GM19035 (cell line): ENCODE data around the gene CD276.
"Not testable (repeated sequence)": the region's sequence is repeated elsewhere in the genome, so short reads cannot be mapped to it uniquely, and the experiment has no call there.

Experiments used
- ATAC-seq: cut with Tn5 transposase; IDR thresholded peaks from one replicate; pipeline ENCODE4 v1.9.1; 2021; ENCODE audit not compliant: unreplicated experiment

The CD276 gene

DNA sequence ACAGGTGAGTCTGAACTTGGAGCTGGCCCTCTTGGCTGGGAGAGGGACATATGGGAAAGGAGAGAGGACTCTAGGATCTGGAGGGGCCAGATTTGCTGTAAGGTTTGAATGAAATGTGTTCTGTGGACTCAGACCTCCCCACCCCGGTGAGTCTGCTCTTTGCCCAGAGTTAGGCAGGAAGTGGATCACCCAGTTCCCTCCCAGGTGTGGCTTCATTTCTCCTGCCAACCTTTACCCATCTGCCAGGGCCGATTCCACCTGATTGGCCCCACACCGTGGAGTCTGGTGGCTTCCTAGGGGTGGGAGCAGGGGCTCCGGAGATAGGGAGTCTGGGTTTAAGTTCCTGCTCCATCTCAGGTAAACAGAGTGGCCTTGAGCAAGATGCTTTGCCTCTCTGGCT is 25.5 kb downstream of the CD276 start:
- no peak for ATAC-seq

DNA sequence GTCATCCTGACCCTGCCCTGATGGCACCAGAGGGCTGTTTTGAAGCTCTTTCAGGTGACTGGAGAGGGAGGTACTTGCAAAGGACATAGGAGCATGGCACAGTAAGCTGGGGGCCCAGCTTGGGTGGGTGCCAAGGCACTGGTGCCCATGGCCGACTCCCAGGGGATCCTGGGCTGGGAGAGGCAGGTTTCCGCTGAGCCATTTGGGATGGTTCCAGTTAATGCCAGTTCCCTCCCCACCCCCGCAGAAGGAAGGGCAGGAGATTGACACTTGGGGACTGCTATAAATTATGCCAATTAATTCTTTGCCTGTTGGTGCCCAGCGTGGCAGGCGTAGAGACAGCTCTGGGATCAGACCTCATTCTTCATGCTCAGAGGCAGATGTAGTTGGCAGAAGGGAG is 26.1 kb downstream of the CD276 start:
- no peak for ATAC-seq

DNA sequence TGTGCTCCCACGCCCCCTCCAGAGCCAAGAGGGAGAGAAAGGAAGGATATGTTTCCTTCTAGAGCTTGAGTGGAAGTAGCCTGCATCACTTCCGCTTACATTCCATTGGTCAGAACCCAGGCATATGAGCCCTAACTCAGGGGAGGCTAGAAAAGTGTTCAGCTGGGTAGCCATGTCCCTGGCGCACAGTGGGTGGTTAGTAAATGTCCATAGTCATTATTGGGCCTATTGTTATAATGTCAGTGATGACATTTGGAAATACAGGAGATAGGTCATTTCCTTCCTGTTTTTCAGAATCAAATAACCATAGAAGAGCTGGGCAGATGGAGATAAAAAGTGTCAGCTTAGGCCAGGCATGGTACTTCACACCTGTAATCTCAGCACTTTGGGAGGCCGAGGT is 27.3 kb downstream of the CD276 start:
- no peak for ATAC-seq

DNA sequence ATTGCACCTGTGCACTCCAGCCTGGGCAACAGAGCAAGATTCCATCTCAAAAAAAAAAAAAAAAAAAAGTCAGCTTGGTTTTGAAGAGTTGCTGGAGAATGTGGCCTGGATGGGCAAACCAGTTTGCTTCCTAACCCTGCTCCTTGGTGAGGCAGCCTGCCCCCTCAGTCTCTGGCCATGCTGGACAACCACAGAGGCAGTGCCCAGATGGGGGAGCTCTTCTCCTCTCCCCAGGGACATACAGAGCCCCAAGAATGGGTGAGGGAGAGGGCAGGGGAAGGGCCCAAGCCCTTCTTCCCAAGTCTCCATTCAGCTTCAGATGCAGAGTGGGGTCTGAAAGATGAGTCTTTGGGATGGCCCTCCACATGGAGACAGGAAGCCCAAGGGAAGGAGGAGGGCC is 27.9 kb downstream of the CD276 start:
- ATAC-seq, result no peak

DNA sequence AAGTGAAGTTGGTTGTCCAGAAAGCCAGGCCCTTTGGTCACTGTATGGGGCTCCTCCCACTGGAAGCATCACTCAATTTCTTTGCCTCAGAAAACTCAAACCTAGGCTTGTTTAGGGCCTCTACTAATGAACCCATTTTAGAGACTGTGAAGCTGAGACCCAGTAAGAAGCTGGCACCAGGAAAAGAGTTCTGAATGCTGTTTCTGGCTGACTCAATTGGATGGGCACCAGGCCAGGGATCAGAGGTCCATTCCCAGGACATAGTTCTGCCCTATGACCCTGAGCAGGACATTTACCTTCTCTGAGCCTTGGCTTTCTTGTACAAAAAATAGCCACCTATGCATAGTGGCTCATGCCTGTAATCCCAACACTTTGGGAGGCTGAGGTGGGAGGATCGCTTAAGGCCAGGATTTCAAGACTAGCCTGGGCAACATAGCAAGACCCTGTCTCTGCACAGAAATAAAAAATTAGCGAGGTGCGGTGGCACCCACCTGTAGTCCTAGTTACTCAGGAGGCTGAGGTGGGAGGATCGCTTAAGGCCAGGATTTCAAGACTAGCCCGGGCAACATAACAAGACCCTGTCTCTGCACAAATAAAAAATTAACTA is 30.6 kb downstream of the CD276 start:
- no peak for ATAC-seq

DNA sequence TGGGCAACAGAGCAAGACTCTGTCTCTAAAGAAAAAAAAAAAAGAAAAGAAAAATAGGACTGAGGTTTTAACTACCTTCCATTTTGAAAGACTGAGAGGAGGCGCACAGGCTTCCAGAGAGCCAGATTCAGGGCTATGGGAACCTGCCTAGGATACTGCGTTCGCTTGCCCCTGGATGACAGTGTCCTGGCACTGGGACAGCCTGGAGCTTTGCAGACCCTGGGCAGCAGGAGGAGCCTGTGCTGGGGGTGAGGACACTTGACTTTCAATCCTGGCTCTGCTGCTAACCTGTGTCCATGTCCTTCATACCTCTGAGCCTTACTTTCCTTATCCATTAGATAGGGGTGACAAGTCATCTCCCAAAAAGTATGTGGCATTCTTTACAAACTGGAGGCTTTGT is 31.2 kb downstream of the CD276 start:
- ATAC-seq, result no peak

DNA sequence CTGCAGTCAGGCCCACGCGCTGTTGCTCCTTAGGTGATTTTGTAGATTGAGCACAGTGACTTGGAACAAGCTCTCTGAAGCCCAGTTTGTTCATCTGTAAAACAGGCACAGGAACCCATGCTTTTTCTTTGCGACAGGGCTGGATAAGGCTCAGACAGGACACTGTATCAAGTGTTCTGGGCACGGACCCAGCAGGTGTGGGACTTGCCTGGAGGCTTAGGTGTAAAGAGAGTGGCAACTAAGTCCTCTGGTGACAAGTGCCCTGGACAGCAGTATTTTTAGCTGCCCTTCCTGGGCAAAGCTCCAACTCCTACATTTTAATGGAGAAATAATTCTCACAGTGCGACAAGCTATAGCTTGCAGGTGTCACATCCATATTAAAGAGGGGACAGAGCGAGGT is 32.2 kb downstream of the CD276 start:
- ATAC-seq, result no peak

DNA sequence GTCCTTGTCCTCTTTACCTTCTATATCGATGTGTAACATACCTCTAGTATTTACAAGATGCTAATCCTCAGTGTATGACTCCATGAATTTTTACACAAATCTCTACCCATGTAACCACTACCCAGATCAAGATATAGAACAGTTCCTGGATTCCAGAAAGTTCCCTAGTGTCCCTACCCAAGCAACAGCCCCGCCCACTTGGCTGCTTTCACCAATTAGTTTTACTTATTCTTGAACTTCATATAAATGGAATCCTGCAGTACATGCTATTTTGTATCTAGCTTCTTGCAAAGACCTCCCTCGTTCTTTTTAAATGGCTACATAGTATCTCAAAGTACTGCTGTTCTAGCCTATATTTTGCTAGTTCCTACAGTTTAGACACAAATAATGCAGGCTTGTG is 33.0 kb downstream of the CD276 start:
- no peak for ATAC-seq

DNA sequence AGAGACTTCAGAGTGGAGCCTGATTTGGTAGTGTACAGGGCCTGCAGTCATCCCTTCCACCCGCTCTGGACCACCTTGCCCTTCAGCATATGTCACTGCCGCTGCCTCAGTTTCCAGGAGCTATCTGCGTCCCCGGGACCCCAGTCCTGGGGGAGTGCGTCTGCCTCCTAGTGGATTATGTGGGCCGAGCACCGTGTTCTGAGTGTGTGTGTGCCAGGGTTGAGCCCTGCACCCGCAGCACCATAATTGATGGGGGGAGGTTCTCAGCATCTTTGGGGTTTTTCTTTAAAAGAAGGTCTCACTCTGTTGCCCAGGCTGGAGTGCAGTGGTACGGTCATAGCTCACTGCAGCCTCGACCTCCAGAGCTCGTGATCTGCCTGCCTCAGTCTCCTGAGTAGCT is 33.6 kb downstream of the CD276 start:
- ATAC-seq, result no peak

DNA sequence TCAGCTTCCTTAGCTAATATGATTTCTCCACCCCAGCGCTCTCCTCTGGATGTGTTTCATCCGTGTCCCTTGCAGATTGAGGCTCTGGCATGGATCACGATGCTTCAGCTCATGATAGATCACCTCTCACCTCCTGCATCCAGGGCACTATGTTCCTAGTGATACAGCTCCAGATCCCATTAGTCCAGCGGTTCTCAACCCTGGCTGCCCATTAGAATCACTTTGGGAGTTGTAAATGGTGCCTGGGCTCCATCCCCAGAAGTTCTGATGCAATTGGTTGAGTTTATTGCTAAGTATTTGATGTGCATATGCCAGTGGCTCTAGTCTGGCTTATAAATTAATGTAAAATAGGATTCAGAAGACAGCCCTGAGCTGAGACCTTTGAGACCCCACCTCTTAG is 34.5 kb downstream of the CD276 start:
- no peak for ATAC-seq

DNA sequence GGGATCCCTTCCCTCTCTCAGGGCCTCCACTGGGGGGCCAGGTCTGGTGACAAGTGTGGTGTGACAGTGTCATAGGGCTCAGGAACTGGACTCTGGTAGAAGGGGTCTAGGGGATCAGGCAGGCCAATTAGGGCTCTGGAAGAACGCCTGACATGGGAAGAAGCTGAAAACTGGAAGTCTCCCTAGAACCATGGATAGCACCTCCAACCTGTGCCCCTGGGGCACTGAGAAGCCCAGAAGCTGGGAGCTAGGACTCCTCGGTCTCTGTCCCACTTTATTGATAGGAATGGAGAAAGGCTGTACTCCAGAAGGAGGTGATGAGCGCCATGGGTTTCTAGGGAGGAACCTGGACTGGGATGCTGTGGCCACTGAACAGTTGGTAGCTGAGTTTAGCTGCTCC is 38.2 kb downstream of the CD276 start:
- ATAC-seq, result no peak

DNA sequence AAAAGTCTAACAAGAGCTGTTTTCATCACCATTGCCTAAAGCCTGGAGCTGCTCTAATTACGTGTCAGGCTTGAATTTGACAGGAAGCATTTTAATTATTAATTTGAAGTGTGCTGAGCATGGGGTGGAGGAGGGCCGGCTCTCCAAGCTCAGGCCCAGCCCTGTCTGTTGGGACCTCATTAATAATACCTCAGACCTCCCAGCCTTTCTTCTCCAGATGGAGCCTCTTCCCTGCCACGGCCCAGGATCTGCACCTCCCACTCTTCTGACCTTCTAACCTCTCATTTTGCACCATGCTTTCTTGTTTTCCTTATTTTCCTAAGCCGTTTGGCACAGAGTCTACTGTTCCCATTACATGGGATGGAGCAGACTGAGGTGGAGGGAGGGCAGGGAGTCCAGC is 39.0 kb downstream of the CD276 start:
- ATAC-seq, result no peak

DNA sequence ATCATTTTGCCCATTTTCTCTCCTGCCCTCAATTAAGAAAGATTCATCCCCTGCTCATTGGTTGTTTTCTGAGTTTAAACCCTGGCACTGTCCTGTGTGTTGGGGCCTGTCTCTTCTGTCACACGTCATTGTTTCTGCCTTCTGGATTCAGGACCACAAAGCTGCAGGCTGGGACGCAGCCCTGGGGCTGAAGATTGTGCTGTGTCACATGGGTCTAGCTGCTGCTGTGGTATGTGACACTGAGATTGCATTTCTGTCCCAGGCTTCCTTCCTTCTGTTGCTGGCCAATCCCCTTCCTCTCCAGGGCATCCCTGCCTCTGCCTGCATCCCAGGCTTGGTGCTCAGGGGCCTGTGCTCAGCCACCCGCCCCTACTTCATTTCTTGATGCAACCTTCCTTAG is 40.0 kb downstream of the CD276 start:
- ATAC-seq, result no peak

DNA sequence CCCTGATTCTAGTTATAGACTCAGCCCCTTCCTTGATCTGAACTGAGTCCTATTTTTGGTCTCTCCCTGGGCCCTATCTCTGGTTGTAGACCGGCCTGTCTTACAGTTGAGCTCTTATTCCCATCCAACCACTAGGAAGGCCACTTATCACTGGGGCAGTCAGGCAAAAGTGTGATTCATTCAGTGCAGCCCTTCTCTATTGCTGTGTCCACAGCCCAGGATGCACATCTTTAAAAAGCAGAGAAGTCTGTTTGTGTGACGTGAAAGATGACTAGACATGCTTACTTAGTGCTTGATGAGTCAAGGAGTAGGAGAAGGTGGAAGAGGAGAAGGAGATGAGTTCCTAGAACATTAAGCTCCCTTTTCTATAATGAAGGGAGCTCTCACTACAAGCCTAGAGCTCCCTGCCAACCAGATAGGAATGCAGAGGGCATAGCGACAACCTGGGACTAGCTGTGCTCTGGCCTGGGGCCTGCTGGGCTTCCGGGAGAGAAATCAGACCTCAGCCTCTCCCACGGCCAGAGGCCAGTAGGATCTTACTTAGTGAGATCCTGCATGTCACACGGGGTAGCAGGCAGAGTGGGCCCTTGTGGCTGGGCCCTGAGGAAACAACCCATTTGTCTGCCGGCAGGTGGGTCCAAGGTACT is 43.3 kb downstream of the CD276 start:
- no peak for ATAC-seq

DNA sequence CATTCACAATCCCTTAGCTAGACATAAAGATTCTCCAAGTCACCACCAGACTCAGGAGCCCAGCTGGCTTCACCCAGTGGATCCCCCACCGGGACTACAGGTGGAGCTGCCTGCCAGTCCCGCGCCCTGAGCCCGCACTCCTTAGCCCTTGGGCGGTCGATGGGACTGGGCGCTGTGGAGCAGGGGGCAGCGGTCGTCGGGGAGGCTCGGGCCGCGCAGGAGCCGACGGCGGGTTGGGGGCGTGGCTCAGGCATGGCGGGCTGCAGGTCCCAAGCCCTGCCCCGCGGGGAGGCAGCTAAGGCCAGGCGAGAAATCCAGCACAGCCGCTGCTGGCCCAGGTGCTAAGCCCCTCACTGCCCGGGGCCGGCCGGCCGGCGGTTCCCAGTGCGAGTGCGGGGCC is 47.9 kb downstream of the CD276 start:
- not testable (repeated sequence) for ATAC-seq

DNA sequence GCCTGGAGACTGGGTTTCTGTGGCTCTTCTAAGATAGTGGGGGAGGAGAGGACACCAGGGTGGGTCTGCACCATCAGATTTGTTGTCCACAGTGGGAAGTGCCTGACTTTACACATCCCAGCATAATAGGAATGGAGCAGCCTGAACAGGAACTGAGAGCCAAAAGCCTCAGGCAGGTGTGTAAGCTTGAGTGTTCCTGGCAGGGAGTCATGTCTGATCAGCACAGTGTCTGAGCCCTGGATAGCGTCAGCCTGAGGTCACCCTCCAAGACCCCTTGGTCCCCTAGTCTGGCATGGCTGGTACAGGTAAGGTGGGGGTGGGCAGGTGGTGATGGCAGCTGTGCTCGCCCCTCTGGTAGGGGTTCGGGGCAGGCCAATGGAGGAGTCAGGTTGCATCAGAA is 48.7 kb downstream of the CD276 start:
- no peak for ATAC-seq

DNA sequence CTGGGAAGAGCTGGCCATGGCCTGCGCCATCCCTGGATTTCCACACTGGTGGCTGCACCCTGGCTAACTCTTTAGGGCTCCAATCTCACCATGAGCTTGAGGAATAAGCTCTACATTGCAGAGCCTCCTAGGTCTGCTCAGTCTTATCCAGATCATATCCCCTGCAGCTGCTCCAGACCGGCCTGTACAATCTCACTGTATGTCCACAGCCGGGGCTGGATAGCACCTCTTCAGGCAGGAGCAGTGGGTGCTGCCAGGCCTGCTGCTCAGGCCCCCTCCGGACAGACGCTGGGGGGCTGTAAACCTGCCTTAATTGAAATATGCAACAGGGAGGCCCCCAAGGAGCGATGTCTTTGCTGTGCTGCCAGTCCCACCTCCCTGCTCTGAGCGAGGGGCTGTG is 53.4 kb downstream of the CD276 start:
- ATAC-seq, result no peak

DNA sequence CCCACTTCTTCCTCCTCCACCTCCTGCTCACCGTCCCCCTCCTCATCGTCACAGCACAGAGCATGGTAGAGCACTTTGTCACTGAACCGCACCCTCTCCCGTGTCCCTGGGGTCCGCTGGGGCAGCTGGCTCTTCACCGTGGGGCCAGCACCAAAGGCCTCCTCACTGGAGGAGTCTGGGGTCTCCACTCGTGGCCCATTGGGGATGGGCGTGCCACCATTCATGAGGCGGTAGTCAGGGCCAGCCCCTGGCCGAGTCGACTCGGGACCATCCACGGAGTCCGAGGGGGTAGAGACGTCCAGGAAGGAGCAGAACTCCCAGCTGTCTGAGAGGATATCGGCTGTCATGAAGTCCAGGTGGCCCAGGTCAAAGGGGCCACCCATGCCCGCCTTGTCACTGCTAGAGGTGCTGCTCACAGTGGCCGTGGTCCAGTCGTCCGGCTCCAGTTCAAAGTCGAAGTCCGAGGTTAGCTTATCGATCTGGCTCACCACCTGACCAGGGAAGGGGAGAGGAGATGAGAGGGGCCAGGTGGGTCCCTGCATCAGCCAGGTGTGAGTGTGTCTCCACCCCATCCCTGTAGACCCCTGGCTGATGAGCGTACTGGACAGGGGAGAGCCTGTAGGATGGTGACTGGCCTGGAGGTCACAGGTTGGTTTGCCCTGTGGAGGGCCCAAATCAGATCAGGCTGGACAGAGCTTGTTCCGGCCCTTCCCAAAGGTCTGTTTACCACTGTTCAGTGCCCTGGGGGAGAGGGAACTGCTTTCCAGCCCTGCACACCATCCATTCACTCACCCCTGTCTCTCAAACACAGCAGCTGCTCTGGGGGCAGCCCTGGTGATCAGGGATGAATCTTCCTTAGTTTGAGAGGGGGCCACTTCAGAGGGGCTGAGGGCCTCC is 56.2 kb downstream of the CD276 start:
- no peak for ATAC-seq

DNA sequence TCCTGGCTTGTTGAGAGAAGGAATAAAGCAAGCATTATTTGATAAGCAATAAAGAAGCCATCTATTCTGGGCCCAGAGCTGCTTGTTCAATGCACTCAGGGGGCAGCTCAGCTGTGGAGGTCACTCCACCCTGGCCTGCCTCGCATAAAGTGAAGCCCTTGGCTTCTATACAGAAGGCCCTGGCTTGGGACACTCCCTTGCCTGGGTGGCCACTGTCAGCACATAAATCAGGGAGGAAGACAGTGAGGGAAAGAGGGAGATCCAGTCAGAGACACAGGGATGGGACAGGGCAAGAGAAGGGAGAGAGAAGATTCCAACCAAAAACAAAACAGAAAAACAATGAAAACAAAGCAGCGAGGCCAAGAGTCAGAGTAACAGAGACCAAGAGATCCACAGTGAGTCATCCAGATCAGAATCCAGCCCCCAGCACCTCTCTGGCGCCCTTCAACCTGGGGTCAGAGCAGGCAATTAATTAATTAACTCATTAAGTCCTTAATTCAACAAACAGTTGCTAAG is 57.2 kb downstream of the CD276 start:
- no peak for ATAC-seq

DNA sequence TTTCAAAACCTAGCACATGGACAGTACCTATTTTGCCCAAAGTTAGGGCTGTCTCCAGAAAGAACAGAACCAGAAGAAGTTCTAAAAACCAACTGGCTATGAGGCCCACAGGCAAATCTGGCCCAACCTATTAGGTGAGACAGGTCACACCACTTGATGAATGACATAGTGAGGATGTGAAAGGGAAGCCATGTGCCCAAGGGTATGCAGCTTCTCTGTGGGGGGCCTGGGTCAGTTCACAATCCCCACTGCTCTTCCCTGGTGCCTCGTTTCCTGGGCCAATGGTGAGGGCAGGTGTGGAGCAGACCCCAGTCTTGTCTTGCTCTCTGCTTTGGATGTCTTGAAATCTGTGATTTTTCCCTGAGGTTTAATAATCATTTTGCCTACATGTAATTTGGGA is 60.1 kb downstream of the CD276 start:
- ATAC-seq, result no peak

DNA sequence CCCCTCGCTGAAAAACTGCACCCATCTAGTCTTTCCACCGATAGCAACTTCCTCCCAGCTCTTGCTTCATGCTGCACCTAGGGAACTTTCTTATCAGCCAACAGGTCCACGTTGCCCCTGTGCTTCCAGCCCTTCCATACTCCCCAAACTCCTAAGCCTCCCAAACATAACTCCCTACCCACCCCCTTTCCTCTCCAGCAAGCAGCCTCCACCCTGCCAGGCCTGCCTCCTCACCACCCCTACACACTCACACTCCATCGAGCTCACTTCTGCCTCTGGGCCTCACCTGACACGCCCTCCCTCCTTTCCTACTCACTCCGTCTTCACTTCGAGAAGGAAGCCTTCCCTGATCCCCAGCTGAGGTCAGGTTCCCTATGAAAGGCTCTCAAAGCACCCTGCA is 60.9 kb downstream of the CD276 start:
- no peak for ATAC-seq

DNA sequence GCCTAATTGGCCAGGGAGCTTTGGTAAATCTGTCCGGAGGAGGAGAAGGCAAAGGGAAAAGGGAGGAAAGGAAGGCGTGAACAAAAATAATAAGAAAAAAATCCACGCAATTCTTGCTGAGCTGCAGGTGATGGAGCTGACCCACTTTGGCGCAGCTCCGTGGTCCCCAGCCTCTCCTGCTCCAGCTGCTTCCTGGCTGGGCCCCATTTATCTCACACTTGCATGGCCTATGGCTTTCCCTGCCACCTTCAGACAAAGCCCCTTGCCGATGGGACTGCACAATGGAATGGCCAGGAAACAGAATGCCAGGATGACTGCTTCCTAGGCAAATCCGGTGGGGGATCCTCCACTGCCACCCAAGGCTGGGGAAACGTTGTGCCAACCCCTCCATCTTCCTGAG is 62.1 kb downstream of the CD276 start:
- ATAC-seq, result no peak
